HPDE6-E6E7 (cell line): ENCODE data around the gene TOM1L1.
"Not testable (repeated sequence)": the region's sequence is repeated elsewhere in the genome, so short reads cannot be mapped to it uniquely, and the experiment has no call there.

Experiments
- DNase-seq: peaks from one replicate; pipeline ENCODE4 v3.0.0; 2011; ENCODE audit warnings: missing footprints; ENCODE audit errors: extremely low spot score

Gene TOM1L1, protein sequence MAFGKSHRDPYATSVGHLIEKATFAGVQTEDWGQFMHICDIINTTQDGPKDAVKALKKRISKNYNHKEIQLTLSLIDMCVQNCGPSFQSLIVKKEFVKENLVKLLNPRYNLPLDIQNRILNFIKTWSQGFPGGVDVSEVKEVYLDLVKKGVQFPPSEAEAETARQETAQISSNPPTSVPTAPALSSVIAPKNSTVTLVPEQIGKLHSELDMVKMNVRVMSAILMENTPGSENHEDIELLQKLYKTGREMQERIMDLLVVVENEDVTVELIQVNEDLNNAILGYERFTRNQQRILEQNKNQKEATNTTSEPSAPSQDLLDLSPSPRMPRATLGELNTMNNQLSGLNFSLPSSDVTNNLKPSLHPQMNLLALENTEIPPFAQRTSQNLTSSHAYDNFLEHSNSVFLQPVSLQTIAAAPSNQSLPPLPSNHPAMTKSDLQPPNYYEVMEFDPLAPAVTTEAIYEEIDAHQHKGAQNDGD

DNA sequence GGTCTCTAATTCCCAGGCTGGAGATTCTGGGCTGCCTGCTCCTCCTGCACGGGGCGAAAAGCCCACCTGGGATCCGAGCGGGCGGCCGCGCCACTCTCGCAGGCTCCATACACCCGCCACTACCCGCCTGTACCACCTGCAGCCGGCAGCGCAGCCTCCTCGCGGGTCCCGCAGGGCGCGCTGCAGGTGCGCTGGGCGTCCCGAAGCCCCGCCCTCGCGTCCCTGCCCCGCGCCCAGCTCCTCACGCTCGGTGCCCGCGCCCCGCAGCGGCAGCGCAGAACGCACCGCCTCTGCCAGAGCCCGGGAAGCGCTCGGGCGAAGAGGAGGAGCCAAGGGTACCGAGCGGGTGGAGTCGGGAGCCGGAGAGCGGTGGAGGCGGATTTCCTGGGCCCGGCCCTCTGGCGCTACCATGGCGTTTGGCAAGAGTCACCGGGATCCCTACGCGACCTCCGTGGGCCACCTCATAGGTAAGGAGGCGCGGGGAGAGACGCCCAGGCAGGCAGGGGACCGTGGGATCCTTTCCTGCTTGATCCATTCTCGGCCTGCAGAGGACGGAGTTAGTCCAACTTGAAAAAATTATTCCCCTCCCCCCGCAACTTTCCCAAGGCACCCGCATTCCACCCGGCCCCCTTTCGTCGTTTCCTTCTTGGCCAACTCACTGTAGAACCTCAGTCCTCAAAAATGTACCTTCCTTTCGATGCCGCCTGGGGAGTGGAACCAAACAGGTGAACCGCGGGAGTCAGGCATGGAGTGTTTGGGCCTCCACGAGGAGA, at the start of gene TOM1L1:
Gene TOM1L1, plus strand, starts transcription at position 396 of the 773 bp plus-strand sequence. Its CDS starts 14 bp downstream, at position 410.
- peak; percentile 78 for DNase-seq

DNA sequence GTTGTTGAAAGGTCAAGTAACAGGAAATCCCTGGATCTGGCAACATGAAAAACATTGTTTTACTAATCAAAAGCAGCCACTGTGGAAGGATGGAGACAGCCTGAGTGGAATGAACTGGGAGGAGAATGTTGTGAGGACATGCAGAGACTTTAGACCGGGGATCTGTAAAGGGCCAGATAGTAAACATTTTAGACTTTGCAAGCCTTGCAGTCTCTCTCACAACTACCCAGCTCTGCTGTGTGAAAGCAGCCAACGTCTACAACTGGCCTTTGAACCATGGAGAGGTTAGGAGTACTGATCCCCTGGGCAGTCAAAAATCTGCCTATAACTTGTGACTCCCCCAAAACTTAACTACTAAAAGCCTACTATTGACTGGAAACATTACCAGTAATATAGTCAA, 41.5 kb upstream of the TOM1L1 start:
- no peak for DNase-seq

DNA sequence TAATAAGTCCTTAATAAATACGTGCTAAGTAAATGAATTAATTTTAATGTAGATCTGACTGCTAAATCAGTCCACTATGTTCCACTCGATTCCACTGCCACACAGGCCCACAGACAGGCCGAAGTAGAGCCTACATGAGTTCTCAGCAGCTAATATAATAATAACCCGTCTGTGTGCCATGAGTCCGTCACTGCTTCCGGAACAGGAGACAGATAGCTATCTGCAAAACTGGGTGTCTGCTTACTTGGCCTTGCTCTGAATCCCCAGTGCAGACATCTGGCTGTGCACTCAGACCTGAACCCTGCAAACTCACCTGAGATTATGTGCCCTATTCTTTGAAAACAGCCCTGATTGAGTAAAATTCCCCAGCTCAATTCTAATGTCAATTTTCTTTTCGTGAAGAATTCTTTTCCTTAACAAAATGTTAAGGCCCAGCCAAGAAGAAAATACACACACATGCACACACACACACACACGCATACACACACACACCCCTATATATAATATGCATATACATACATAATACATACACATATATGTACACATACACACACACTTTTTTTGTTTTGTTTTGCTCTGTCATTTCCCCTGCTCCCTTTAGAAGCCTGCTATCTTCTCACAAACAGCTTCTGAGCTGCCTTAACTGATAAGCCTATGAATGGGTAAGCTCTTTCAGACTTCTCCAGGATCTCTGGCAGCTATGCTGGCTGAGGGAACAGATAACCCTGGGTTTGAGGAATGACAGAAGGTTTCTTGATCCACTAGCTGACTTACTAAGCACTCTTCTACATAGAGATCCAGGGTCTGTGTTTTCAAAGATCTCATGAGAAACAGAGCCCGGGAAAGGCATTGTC, 39.8 kb upstream of the TOM1L1 start:
- DNase-seq, result no peak

DNA sequence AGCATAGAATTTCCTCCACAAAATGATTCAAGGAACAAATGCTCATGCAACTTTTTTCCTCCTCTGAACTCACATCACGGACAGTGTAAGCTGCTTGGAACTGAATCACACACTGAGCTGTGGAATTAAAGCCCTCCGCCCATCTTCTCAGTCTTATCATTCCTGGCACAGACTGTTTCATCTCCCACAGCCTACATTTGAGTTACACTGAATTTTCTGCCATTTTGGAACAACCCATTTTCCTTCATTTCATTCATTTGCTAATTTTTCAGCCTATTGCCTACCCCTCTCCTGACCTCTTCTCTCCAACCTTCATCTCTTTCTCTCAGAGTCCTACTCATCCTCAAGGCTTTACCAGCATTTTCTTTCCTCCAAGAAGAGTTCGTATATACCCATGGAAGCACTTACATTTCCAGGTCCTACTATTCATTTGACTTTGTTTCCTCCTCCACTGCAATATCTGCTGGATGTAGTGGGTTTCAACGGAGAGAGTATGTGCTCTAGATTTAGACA, 39.1 kb upstream of the TOM1L1 start:
- DNase-seq, result no peak

DNA sequence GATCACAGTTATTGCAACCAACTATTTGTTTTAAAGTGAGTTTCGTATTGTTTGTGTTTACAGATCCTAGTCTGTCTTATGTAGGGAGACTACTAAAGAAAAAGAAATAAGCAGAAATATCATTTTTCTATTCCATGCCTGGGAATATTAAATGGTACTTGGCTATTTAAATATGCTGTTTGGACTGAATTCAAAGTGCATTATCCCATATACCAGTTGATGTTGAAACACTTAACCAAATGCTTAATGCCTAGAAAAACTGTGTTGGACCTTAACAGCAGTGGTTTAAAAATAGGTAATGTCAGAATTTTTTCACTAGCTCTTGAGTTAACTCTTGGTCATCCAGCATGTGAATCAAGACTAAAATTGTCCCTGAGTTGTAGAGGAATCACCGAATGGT, 37.5 kb upstream of the TOM1L1 start:
- no peak for DNase-seq

DNA sequence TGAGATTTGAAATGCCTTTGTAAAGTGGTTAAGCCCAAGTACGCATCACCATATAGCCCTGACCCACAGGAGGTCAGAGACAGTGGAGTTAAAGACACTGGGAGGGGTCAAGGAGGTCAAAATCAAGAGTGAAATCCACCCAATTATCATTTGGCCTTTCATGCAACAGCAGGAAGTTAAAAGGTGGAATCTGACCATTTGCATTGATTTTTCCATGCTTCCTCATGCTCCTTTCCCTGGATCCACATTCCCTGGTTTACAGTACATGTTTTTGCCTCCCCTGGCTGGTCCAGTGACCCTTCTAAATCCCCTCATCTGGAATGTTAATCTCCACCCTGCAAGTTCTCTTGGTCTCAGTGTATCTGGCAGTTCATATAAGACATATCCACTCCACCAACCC, 36.6 kb upstream of the TOM1L1 start:
- DNase-seq, result no peak

DNA sequence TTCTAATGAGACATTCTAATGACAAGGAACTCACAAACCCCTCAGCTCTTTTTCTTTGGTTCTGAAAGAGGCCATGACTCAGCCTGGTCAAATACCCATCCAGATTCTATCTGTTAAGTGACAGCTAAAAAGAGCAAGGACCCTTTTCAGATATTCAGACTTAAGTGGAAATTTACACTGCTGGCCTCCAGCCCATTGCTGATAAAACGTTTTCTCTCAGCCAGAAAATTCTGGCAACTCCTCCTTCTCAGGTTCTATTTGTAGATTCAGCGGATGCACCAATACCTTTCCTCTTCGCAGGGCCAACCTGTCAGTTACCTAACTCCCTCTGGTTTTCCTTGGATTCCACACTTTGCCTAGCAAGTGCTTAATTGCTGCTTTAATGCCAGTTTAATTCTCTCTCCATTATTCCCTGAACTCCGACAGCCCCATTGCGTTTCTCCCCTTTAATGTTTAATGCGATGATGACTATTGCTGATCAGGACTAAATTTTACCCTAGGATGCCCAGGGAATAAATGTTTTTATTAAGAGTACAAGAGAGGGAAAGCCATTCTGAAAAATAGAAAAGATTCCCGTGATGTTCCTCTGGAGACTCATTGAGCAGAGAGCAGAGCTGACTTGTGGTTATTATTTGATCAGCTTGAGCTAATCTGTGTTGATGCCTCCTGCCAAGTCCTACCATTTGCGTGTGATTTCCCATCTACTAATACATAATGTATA, 35.9 kb upstream of the TOM1L1 start:
- DNase-seq, result no peak

DNA sequence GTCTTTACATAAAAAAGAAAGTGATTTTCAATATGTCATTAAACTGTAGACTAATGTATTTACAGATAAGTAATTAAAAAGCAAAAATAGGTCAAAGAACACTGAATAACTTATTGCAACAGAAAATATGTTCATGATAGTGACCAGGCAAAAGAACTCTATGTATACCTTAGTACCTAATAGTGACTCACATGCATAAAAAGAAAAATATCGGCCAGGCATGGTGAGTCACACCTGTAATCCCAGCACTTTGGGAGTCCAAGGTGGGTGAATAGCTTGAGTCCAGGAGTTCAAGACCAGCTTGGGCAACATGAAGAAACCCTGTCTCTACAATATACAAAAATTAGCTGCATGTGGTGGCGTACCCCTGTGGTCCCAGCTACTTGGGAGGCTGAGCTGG, 33.0 kb upstream of the TOM1L1 start:
- no peak for DNase-seq

DNA sequence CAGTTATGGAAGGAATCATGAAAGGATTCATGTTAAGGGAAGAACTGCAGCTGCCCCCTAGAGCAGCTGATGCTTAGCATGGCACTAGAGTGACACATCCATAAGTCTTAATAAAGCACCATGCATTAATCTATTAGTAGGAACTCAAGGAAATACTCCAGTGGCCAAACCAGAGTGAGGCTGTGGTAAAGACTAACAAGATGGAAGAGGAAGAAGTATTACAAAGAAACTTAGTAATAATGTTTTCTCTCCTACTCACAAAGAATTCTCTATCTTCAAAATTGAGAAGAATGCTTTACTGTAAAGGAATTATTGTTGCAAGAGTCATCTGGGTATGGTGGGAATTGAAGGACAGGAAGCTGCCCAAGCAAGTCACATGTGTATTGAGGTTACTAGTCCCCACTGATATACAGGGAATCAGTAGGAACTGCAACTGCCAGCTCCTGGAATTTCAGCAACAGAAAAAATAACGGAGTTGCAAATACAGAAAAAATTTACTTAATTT, 29.9 kb upstream of the TOM1L1 start:
- no peak for DNase-seq

DNA sequence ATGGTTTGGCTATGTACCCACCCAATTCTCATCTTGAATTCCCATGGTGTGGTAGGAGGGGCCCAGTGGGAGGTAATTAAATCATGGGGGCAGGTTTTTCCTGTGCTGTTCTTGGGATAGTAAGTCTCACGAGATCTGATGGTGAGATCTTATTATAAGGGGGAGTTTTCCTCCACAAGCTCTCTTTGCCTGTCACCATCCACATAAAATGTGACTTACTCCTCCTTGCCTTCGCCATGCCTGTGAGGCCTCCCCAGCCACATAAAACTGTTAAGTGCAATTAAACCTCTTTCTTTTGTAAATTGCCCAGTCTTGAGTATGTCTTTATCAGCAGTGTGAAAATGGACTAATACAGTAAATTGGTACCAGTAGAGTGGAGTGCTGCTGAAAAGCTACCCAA, 24.7 kb upstream of the TOM1L1 start:
- DNase-seq, result not testable (repeated sequence)

DNA sequence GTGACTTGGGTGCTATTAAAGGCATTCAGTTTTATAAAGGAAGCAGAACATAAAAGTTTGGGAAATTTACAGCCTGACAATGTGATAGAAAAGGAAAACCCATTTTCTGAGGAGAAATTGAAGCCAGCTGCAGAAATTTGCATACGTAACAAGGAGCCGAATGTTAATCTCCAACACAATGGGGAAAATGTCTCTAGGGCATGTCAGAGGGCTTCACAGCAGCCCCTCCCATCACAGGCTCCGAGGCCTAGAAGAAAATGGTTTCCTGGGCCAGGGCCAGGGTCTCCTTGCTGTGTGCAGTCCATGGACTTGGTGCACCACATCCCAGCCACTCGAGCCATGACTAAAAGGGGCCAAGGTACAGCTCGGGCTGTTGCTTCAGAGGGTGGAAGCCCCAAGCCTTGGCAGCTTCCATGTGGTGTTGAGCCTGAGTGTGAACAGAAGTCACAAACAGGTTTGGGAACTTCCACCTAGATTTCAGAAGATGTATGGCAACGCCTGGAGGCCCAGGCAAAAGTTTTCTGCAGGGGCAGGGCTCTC, 23.9 kb upstream of the TOM1L1 start:
- DNase-seq, result no peak

DNA sequence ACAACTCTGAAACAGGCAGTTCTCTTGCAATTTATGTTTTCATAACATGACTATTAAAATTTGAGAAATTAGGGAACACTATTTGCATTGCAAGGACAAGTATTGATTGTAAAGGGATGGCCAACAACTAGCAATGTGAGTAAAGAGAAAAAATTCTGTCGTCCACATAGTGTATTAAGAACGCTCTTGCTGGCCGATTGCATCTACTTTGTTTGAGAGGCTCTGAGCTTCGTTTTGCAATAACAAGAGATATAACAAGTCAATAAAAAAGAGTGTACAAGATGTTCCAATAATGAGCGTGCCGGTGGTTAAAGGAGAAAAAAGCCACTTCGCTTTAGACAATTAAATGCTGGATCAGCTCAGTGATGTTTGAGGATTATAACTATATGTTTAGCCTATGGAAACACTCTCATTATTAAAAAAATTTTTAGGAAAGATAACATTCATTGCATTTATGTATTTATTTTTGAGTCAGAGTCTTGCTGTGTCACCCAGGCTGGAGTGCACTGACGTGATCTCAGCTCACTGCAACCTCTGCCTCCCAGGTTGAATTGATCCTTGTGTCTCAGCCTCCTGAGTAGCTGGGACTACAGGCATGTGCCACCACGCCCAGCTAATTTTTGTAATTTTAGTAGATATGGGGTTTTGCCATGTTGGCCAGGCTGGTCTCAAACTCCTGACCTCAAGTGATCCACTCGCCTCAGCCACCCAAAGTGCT, 19.2 kb upstream of the TOM1L1 start:
- no peak for DNase-seq

DNA sequence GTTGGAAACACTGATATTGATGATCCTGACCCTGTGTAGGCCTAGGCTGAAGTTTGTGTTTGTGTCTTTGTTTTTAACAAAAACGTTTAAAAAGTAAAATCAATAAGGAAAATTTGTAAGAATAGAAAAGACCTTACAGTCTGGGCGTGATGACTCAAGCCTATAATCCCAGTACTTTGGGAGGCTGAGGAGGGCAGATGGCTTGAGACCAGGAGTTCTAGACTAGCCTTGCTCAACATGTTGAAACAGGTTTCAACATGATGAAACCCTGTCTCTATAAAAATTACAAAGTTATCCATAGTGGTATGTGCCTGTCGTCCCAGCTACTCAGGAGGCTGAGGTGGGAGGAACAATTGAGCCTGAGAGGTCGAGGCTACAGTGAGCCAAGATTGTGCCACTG, 18.3 kb upstream of the TOM1L1 start:
- DNase-seq, result no peak

DNA sequence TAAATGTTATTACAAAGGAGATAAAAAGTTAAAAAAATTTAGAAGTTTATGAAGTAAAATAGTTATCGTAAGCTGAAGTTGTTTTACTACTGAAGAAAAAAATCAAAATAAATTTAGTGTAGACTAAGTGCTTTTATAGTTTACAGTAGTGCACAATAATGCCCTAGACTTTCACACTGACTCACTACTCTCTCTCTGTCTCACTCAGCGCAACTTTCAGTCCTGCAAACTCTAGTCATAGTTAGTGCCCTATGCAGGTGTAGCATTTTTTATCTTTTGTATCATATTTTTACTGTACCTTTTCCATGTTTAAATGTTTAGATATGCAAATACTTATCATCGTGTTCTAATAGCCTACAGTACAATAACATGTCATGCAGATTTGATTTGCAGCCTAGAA, 17.7 kb upstream of the TOM1L1 start:
- no peak for DNase-seq

DNA sequence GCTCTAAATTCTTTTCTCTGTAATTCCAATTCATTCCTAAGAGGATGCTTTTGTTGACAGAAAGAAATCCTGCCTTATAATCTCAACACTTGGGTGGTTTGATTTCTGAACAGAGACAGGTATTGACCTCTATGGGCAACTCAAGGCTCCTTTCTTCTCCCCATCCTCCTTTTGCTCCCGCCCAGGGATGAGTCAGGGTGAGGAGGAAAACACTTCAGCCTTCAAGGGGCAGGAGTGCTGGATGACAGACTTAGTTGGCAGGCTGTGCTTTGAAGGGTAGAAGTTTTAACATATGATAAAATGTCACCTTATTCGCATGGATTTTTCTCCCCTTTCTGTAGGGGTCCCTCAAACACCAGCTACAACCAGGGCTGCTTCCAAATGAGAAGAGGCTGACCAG, 16.7 kb upstream of the TOM1L1 start:
- DNase-seq, result no peak

DNA sequence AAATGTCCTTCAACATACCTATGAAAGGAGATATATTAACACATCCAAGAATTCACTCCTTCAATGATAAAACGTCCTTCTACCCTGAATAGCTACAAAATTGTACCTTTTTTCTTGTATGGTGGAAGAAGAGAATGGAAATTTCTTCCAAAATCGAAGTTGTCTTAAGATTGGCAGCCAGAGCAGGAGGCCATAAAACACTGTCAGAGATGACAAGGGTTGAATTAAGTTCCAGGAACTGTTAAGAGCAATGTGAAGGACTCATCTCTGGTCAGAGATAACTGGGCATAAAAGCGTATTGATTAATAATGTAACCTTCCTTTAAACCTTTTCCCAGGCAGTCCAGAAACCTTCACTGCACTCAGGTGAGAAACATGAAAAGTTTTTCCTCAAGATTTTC, 12.9 kb upstream of the TOM1L1 start:
- DNase-seq, result no peak

DNA sequence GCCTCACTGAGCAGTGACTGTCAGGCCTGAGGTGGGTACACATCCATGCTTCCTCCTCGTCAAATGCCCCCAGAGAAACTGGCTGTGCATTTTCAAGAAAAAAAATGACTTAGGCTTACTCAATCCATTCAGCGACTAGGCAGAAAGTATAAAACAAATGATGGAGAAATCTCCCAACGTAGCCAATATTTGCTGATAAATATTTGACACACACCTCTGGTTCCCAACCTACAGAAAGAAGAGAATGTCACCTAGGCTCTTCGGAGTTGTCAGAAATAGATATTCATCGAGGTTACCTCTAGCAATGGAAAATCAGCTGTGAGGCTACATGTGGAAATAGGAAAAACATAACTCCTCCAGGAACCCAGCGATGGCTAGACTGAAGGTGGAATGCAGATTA, 12.4 kb upstream of the TOM1L1 start:
- no peak for DNase-seq

DNA sequence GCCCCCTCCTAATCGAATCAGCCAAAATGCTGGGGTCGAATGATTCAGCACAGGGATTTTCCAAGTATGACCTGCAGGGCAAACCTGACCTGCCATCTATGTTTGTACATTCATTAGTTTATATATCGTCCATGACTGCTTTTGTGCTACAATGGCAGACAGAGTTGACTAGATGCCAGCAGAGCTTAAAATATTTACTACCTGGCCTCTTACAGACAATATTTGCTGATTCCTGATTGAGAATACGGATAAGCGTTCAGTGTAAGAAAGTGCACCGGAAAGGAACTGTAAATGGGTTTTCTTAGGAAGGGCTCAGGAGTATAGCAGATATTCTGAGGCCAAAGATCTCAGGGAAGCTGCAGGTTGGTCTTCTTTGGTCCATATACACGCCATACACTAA, 11.7 kb upstream of the TOM1L1 start:
- no peak for DNase-seq

DNA sequence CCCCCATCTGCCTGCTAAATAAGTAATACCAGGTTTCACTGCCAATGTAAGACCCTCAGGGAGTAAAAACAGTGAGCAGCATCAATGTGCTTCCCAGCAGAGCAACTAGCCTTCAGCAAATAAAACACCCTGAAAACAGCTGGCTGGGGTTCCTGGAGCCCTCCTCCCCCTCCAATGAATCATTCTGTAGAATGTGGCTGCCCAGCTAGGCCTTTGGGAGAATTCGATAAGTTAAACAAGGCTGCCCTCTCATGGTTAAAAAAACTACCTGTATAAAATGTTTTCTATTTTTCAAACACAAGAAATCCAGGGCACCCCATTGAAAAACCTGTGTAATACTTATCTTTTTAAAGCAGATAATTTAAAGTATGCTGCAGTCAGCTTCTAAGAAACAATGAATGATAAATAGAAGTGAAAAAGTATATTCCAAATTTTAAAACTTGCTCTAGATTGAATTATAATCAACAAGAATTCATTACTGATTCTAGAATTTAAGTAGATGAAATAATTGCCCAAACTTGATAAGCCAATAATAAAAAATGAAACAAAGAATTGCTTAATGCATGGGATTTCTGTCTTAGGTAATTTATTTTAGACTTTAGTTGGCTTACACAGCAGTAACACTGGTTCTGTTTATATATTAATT, 9.4 kb upstream of the TOM1L1 start:
- DNase-seq, result peak; percentile 81

DNA sequence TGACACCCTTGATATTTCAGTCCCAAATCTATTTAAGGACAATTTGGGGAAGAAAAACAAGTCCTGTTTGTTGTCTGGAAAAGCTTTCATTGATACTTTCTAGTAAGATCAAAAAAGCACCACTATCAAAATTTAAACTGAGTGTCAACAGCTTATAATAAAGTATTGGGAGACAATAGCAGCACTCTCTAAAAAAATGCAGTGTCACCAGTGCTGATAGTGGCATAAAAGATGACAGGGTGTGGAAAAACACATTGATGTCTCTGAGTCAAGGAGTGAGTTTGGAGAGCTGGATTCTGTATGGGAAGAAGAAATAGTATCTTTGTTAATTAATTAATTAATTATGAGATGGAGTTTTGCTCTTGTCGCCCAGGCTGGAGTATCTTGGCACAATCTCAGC, 8.3 kb upstream of the TOM1L1 start:
- DNase-seq, result no peak
